Measurements from ENCODE around the gene PRTFDC1. TPM values are rescaled to one million over a fixed set of nuclear protein-coding genes. Genes with fewer than 3 reads are reported as not detected.

PRTFDC1 gene
- total RNA-seq, 2 experiments from 2014 or later: 0.32 to 0.71 TPM

DNA sequence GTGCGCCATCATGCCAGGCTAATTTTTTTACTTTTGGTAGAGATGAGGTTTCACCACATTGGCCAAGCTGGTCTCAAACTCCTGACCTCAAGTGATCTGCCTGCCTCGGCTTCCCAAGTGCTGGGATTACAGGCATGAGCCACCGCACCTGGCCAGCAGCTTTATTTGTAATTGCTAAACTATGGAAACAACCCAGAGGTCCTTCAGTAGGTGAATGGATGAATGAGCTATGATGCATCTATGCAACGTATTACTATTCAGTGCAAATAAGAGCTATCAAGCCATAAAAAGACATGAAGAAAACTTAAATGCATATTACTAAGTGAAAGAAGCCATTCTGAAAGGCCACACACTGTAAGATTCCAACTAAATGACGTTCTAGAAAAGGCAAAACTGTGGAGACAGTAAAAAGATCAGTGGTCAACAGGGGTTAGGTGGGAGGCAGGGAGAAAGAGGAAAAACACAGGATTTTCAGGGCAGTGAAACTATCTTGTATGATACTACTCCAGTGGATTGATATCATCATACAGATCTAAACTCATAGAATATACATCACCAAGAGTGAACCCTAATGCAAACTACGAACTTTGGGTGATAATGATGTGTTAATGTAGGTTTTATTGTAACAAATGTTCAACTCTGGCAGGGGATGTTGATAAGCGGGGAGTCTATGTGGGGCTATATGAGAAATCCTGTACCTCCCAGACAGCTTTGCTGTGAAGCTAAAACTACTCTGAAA lies 66.7 kb downstream of the PRTFDC1 start:
- Mint-ChIP-seq H3K9me3 (ENCODE audit: low read depth) (peaks cover 6% of the 10 kb centered on the region), H3K4me3 (no peak overlapping the region), H3K27ac (no peak overlapping the region), H3K36me3 (ENCODE audit: low read depth) (peaks cover 7% of the 10 kb centered on the region), H3K27me3 (no peaks in the 10 kb centered on the region), H3K4me1 (peaks cover 39% of the 10 kb centered on the region)
- DNase-seq (no peak), ATAC-seq (no peak)
- intact Hi-C loops (cut with DNase I, micrococcal nuclease): loop anchor here in 1 of 2 experiments (5.0 kb wide), 2 partner anchors 63 to 163 kb away; partner anchors contain the start of gene ARHGAP21
- ChIA-PET CTCF (interaction anchor here (0.8 to 1.1 kb wide), 2 partner anchors 14 to 49 kb away, joined by 3 to 5 read pairs; no protein-coding TSS in a partner anchor), POLR2A (no interaction called here)

DNA sequence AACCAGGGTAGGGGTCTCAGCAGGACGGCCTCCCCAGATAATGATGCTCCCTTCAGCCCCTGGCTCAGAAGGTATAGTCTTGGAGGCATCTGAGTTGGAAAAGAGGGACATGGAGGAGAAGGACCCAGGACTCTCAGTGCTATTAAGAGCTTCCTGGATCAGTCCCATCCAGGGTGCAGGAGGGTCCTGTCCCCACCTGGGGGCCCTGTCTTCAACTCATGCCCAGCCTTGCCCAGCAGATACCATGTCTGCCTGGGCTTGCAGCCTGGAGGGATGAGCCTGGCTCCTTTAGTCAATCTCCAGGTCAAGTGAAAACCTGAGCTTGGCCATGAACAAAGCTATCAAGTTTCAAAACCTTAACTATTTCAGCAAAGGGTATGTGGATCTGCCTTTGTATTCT lies 67.6 kb downstream of the PRTFDC1 start:
- CTCF ChIA-PET: interaction anchor here (1.1 kb wide), 1 partner anchor 15 kb away, joined by 5 read pairs; no protein-coding TSS in a partner anchor
- intact Hi-C loops (cut with DNase I, micrococcal nuclease): loop anchor here in 1 of 2 experiments (5.0 kb wide), 2 partner anchors 62 to 162 kb away; partner anchors contain the start of gene ARHGAP21
- Mint-ChIP-seq H3K27ac (no peak overlapping the region), H3K4me3 (no peak overlapping the region), H3K4me1 (peaks cover 44% of the 10 kb centered on the region), H3K27me3 (no peaks in the 10 kb centered on the region), H3K9me3 (ENCODE audit: low read depth) (peaks cover 6% of the 10 kb centered on the region), H3K36me3 (ENCODE audit: low read depth) (peaks cover 7% of the 10 kb centered on the region)
- POLR2A ChIA-PET: no interaction called here
- ATAC-seq: no peak
- DNase-seq: no peak

DNA sequence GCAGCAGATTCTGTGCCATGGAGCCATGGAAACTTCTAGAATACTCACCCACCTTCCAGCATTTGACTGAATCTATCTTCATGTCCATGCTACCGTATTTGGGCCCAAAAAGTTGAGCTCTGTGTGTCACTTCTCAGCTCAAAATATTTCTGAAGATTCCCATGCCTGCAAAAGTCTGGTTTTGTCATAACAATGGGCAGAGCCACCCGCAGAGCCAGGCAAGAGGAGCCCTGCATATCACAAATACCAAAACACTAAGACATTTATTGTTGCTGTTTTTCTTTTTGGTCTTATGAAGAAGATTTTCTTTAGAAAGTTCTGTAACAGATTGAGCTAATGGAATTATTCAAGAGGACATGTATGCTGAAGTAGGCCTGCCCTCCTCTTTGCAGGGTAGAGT lies 68.1 kb downstream of the PRTFDC1 start:
- ChIA-PET POLR2A (no interaction called here), CTCF (interaction anchor here (0.6 kb wide), 1 partner anchor 1213 kb away, joined by 3 read pairs; no protein-coding TSS in a partner anchor)
- intact Hi-C loops (cut with DNase I, micrococcal nuclease): no loop called here
- H3K27me3 Mint-ChIP-seq: no peaks in the 10 kb centered on the region
- H3K4me1 Mint-ChIP-seq: peaks cover 44% of the 10 kb centered on the region
- ATAC-seq (no peak), DNase-seq (no peak)
- peaks cover 7% of the 10 kb centered on the region for H3K36me3 Mint-ChIP-seq (ENCODE audit: low read depth)
- no peak overlapping the region for H3K27ac Mint-ChIP-seq
- peaks cover 6% of the 10 kb centered on the region for H3K9me3 Mint-ChIP-seq (ENCODE audit: low read depth)
- H3K4me3 Mint-ChIP-seq: no peak overlapping the region

DNA sequence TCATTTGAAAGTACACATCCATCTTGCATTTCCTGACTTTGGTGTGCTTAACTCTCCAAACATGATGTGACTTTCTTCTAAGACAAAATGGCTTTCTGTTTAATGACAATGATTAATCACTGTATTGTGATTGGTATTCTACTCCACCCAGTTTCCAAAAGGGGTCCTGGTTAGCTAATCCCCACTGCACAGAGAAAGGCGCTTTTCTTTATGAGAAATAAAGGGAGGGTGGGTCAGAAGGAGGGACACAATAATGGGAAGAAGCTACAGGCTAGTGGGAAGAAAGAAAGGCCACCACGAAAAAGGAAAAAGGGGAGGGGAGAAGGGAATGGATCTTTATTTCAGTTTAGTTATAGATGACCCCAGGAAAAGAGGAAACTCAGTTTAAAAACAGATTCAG lies 69.2 kb downstream of the PRTFDC1 start:
- peaks cover 42% of the 10 kb centered on the region for H3K4me1 Mint-ChIP-seq

DNA sequence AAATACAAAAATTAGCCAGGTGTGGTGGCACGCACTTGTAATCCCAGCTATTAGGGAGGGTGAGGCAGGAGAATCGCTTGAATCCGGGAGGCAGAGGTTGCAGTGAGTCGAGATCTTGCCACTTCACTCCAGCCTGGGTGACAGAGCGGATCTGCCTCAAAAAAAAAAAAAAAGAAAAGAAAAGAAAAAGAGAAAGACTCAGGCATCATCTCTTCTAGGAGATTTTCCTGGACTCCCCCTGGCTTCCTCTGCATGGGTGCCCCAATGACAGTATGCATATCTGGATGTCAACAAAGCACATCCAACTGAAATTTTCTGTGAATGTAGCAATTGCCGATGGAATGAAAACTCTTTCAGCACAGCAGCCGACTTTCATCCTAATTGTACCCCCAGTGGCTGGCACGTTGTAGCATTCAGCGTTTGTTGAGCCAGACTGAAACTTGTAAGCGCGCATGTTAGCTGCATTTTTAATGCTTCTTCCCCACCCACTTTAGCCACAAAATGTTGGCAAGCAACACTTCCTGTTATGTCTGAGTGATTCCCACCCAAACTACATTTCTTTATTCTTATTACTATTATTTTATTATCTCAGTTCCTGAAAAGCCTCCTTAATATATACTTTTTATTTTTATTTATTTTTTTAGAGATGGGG lies 70.2 kb downstream of the PRTFDC1 start:
- H3K27me3 Mint-ChIP-seq: no peaks in the 10 kb centered on the region
- peak overlapping the region; percentile 52 for H3K4me3 Mint-ChIP-seq

More for the DNA sequence above, 69.2 kb downstream of the PRTFDC1 start:
- CTCF ChIA-PET: interaction anchor here (0.9 kb wide), 1 partner anchor 9 kb away, joined by 3 read pairs; no protein-coding TSS in a partner anchor
- DNase-seq (no peak), ATAC-seq (no peak)
- intact Hi-C loops (cut with DNase I, micrococcal nuclease): no loop called here
- peaks cover 7% of the 10 kb centered on the region for H3K36me3 Mint-ChIP-seq (ENCODE audit: low read depth)
- H3K27me3 Mint-ChIP-seq: no peaks in the 10 kb centered on the region
- peak overlapping the region; percentile 32 for H3K27ac Mint-ChIP-seq
- POLR2A ChIA-PET: no interaction called here
- no peak overlapping the region for H3K4me3 Mint-ChIP-seq
- peaks cover 6% of the 10 kb centered on the region for H3K9me3 Mint-ChIP-seq (ENCODE audit: low read depth)

DNA sequence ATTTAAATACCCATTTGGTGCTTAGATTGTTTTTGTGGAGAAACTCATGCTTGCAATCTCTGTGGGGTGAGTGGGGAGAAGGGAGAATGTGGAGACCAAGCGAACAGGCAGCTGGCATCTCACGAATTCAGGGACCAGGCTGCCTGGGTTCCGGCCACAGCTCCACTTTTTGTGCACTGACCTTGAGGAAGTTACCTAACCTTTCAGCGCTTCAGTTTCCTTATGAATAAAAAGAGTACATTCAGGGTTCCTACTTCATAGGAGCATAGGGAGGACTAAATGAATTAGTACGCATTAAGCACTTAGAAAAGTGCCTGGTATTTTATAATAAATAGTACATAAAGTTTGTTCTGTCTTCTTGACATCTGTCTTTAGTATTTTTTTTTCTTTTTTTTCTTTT lies 72.5 kb downstream of the PRTFDC1 start:
- no peak for ATAC-seq
- Mint-ChIP-seq H3K4me1 (peaks cover 26% of the 10 kb centered on the region), H3K27me3 (no peaks in the 10 kb centered on the region), H3K4me3 (no peak overlapping the region), H3K9me3 (ENCODE audit: low read depth) (peaks cover 7% of the 10 kb centered on the region), H3K27ac (no peak overlapping the region), H3K36me3 (ENCODE audit: low read depth) (peaks cover 2% of the 10 kb centered on the region)
- CTCF ChIA-PET: interaction anchor here (1.1 kb wide), 1 partner anchor 136 kb away, joined by 3 read pairs; no protein-coding TSS in a partner anchor
- intact Hi-C loops (cut with DNase I, micrococcal nuclease): no loop called here
- DNase-seq: no peak
- POLR2A ChIA-PET: no interaction called here

More for the DNA sequence above, 70.2 kb downstream of the PRTFDC1 start:
- Mint-ChIP-seq H3K4me1 (peaks cover 34% of the 10 kb centered on the region), H3K27ac (peak overlapping the region; percentile 43), H3K9me3 (ENCODE audit: low read depth) (peaks cover 1% of the 10 kb centered on the region), H3K36me3 (ENCODE audit: low read depth) (peaks cover 3% of the 10 kb centered on the region)
- ChIA-PET POLR2A (interaction anchor here (0.7 to 0.9 kb wide), 2 partner anchors 25 to 1983 kb away, joined by 3 read pairs; no protein-coding TSS in a partner anchor), CTCF (interaction anchor here (1.6 kb wide), 1 partner anchor 12 kb away, joined by 4 read pairs; no protein-coding TSS in a partner anchor)
- DNase-seq: peak; percentile 66
- intact Hi-C loops (cut with DNase I, micrococcal nuclease): no loop called here
- ATAC-seq: peak; percentile 76

DNA sequence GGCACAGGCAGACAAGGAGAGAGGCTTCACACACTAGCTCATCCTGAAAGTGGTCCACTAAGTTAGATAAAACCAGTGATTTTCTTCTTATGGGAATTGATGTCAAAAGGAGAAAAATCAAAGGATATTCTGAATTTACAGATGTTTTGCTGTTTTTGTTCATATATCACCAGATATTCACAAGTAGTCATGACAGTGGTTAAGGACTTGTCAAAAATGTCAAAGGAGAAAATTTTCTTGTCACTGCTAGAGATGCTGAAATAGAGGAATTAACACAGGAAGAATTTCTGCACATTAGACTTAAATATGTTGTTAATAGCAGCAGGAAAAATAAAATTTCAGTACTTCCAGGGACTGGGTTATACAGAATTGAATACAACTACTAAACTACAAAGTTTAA lies 78.3 kb downstream of the PRTFDC1 start:
- Mint-ChIP-seq H3K4me3 (no peak overlapping the region), H3K27me3 (no peaks in the 10 kb centered on the region), H3K27ac (no peak overlapping the region), H3K4me1 (peaks cover 4% of the 10 kb centered on the region), H3K36me3 (ENCODE audit: low read depth) (peaks cover 4% of the 10 kb centered on the region), H3K9me3 (ENCODE audit: low read depth) (peaks cover 12% of the 10 kb centered on the region)
- intact Hi-C loops (cut with DNase I, micrococcal nuclease): no loop called here
- CTCF ChIA-PET: interaction anchor here (0.9 kb wide), 1 partner anchor 9 kb away, joined by 3 read pairs; no protein-coding TSS in a partner anchor
- no peak for DNase-seq
- POLR2A ChIA-PET: no interaction called here
- ATAC-seq: no peak

DNA sequence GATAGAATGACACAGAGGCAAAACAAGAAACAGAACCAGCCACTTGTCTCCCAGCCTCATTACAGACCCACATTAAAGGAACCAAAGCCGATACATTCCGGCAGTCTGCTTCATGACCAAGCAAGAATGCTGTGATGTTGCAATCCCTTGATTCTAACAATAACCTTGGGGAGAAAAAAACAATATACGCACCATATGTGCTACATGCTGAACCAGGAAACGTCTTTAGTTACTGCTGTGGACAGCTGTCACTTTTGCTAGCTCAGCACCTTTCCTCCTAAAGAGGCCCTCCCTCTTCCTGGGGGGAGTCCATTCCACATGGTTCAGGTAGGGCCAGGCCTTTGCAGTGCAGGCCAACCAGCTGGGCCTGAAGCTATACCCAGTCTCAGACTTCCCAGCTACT lies 79.1 kb downstream of the PRTFDC1 start:
- Mint-ChIP-seq H3K27me3 (no peaks in the 10 kb centered on the region), H3K4me1 (peaks cover 4% of the 10 kb centered on the region), H3K36me3 (ENCODE audit: low read depth) (peaks cover 4% of the 10 kb centered on the region), H3K9me3 (ENCODE audit: low read depth) (peaks cover 12% of the 10 kb centered on the region), H3K4me3 (no peak overlapping the region), H3K27ac (no peak overlapping the region)
- ChIA-PET POLR2A (no interaction called here), CTCF (interaction anchor here (0.9 kb wide), 1 partner anchor 10 kb away, joined by 3 read pairs; no protein-coding TSS in a partner anchor)
- DNase-seq: no peak
- ATAC-seq: no peak
- intact Hi-C loops (cut with DNase I, micrococcal nuclease): no loop called here

DNA sequence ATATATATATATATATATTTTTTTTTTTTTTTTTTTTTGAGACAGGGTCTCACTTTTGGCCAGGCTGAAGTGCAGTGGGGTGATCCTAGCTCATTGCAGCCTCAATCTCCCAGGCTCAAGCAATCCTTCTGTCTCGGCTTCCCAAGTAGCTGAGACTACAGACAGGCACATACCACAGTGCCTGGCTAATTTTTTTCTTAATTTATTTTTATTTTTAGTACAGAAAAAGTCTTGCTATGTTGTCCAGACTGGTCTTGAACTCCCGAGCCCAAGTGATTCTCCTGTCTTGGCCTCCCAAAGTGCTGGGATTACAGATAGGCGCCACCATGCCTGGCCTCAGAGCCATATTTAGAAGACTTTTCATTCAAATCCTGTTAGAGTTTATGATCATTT lies 79.6 kb downstream of the PRTFDC1 start:
- no peak for ATAC-seq
- CTCF ChIA-PET: no interaction called here
- H3K27me3 Mint-ChIP-seq: no peaks in the 10 kb centered on the region
- H3K9me3 Mint-ChIP-seq (ENCODE audit: low read depth): peaks cover 12% of the 10 kb centered on the region
- no peak overlapping the region for H3K27ac Mint-ChIP-seq
- POLR2A ChIA-PET: no interaction called here
- H3K36me3 Mint-ChIP-seq (ENCODE audit: low read depth): peaks cover 4% of the 10 kb centered on the region
- peaks cover 4% of the 10 kb centered on the region for H3K4me1 Mint-ChIP-seq
- no peak overlapping the region for H3K4me3 Mint-ChIP-seq
- intact Hi-C loops (cut with DNase I, micrococcal nuclease): no loop called here
- no peak for DNase-seq

DNA sequence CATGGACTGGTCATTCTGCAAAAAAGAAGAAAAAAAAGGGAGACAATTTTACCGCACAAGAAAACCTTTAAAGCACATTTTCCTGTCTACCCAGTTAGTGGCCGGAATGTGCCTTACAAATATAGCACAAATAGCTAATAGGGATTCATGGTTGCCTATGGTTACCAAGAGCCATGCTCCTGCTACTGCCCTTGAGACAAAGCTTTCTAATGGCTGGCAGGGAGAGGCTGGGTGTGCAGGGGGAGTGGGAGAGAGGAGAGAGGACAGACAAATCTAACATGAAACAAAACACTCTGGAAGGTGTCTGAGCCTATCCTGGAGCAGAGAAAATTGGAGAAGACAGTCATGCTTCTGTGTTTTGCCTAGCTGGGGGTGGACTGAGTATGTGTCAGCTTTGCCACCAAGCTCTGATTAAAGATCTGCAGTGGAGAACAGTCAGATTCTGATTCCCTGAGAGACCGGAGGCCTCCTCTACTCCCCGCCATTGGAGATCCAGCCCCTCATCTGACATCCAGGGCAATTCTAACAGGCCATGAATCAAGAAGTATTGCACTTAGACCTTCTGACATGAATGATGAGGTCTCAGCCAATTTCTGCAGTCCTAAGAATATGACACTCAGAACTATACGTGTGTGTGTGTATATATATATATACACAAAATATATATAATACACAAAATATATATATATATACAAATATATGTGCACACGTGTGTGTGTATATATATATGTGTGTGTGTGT lies 80.2 kb downstream of the PRTFDC1 start:
- POLR2A ChIA-PET: no interaction called here

More for the DNA sequence above, 80.2 kb downstream of the PRTFDC1 start:
- no peaks in the 10 kb centered on the region for H3K27me3 Mint-ChIP-seq
- H3K9me3 Mint-ChIP-seq (ENCODE audit: low read depth): peaks cover 12% of the 10 kb centered on the region
- H3K4me3 Mint-ChIP-seq: no peak overlapping the region
- DNase-seq: no peak
- H3K27ac Mint-ChIP-seq: no peak overlapping the region
- H3K4me1 Mint-ChIP-seq: peaks cover 7% of the 10 kb centered on the region
- no peak for ATAC-seq
- CTCF ChIA-PET: no interaction called here
- intact Hi-C loops (cut with DNase I, micrococcal nuclease): no loop called here
- peaks cover 4% of the 10 kb centered on the region for H3K36me3 Mint-ChIP-seq (ENCODE audit: low read depth)

Data from activated CD4-positive, alpha-beta T cell treated with anti-CD3 and anti-CD28 coated beads for 36 hours (primary cell).